HT1080 (cell line): ENCODE measurements around the gene DNAJB13. TPM values are rescaled to one million over a fixed set of nuclear protein-coding genes. Genes with fewer than 3 reads are reported as not detected.
"Not testable (repeated sequence)": the region's sequence is repeated elsewhere in the genome, so short reads cannot be mapped to it uniquely, and the experiment has no call there.

Experiments
- DNase-seq: peaks from one replicate; pipeline ENCODE4 v3.0.0-alpha.2; 2015; ENCODE audit warnings: low read depth
- total RNA-seq: library from RNA; depleted of rRNA; stranded (reverse); fragments of >200 nt; shearing (Covaris generic); gene quantifications from 2 replicates; pipeline ENCODE4 v1.2.3, GENCODE V29; 2014

Gene DNAJB13
- total RNA-seq, 1 experiment from 2014 or later, result 0.13 TPM

GRCh38 chr11:73976451-73977151, 25.8 kb downstream of the DNAJB13 start:
- no peak for DNase-seq

DNA sequence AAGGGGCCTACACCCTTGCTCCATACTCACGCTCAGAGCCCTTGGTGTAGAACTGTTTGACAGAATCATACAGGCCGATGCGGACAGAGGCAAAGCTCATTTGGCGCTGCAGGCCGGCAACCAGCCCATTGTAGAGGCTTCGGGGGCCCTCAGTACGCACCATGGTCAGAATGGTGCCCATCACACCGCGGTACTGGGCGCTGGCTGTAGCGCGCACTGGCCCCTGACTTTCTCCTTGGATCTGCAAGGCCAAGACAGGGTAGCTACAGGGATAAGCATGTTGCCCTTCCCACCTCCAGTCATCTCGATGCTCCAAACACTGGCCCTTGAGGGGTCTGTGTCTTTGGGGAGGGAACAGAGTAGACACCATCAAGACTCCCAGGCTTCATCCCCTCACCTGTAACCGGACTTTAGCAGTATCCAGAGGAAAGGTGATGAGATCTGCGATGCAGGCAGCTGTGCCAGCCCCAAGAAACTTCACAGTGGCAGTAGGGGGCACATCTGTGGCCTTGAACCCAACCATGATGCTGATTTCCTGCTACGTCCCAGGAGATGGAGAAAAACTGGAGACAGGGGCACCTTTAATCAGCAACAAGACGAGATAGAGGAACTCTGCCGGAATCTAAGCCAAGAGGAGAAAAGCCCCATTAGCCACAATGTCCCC, 27.2 kb downstream of the DNAJB13 start:
- DNase-seq, result no peak

DNA sequence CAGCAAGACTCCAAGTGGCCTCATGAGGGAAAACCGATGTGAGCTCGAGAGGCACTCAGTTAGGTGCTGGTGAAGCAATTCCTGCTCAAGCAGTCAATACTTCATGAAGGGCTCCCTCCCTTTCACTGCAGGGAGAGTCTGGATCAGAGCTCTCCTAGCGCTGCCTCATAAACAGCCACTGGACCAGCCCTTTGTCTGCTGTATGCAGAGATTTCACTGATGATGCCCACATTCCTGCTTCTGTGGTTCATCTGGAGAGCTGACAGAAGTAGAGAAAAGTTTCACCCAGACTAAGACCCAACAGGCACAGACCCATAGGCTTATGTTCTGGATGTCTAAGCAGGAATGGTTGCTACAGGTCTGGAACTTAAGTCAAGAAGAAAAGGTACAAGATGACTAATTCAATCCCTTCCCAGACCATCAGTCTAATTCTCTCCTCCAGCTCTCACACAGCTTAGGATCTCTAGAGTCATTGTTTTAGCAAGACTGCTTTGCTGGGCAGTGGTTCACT, 27.8 kb downstream of the DNAJB13 start:
- no peak for DNase-seq

DNA sequence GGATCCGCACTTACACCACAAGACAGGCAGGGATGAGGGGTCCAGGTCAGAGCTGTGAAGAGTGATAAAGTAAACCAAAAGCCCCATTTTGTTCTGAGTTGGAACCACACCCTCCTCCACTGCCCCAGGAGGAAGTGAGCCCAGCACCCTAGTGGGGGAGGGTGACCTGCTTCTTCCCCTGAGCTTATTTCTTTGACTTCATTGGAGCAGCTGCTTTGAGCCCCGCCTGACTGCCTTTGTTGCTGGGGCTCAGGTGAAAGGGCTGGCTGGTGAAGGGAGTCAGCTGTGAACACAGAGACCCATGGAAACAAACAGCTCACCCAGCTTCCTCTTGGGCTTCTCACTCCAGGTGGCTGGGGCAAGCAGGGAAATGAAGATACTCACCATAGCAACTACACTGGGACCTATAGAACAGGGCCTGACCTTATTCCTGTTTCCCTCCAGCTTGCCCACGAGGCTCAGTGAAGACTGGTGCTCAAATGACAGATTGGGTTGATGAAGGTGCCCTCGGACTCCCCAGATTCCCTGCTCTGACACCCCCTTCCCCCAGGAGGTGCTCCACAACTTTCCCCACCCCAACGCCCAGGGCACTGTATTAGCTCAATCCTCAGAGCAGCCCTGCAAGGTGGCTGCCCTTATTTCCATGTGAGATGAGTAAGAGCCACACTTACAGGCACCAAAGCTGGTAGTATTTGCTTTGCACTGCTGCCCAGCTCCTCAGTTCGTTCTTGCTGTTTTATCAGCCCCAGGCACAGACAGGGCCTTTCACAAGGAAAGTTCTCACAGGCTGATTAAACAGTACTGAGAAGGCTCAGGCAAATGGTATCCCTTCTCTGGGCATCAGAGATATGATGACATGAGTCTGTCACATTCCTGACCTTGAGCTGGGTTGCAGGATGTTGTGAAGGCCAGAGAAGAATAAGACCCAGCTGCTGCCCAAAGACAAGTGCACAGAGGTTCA, 29.5 kb downstream of the DNAJB13 start:
- DNase-seq, result peak; percentile 17

GRCh38 chr11:73981051-73981805, 30.4 kb downstream of the DNAJB13 start:
- no peak for DNase-seq

GRCh38 chr11:73982595-73982989, 31.8 kb downstream of the DNAJB13 start, which contains the start of gene UCP2:
Gene UCP2 (minus strand): TSS chr11:73982843. CDS start chr11:73978378, 4,465 bp downstream.
- no peak for DNase-seq

GRCh38 chr11:73982990-73983740, 32.3 kb downstream of the DNAJB13 start:
- DNase-seq, result no peak

DNA sequence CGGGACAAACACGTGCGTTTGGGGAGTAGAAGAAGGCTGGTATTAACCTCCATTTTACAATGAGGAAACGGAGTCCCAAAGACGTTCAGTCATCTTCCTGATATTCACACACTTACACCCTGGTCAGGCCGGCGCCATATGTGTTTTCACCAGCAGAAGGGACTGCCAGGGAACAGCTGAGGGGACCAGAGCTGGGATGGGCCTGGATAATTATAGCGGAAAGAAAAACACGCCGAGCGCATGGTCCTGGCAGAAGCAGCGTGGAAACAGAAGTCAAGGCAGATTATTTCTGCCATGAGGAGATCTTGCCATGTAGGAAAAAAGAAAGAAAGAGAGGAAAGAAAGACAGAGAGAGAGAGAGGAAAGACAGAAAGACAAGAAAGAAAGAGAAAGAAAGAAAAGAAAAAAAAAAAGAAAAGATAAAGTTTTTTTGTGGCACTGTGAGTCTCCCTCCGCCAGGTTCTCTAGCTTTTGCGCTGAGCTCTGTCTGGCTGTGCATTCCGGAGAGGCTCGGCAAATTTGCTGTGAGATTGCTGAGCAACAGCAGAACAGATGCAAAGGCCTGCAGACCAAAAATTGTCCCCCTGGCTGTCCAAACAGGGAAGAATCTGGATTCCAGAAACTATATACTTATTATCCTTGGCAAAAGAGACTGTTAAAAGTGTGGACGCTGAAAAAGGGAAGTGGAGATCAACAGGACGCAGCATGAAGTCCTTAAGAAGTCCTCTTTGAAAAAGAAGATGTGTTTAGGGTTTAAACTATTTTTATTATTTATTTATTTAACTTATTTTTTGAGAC, 33.1 kb downstream of the DNAJB13 start:
- no peak for DNase-seq

- not testable (repeated sequence) for DNase-seq
Measured at GRCh38 chr11:73985661-73986060, 34.8 kb downstream of the DNAJB13 start.

DNA sequence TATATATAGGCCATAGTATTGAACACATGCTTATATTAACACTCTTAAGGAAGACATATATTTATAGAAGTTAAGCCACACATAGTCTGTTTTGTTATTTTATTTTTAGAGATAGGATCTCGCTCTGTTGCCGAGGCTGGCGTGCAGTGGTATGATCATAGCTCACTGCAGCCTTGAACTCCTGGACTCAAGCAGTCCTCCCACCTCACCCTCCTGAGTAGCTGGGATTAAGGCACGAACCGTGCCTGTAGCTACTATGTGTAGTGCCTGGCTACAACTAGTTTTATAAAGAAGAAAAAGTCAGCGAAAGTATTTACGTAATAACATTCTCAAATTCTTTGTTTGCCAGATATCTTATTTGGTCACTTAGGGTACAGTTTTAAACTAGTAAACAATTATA, 37.4 kb downstream of the DNAJB13 start:
- no peak for DNase-seq

DNA sequence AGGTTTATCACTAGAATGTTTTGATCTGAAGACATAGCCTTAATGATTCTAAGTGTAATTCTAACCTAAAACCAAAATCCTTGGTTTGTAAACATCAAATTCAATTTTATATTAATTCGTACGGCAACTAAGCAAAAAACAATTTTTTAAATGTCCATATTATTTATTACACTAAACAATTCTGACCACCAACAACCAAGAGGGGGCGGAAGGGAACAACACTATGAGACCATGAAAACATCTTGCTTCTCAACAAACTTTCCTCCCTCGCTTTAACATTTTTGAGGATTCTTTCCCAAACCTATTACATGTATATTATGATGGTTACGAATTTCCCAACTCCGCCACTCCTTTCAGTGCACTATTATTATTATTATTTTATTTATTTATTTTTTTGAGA, 38.3 kb downstream of the DNAJB13 start:
- DNase-seq, result no peak

DNA sequence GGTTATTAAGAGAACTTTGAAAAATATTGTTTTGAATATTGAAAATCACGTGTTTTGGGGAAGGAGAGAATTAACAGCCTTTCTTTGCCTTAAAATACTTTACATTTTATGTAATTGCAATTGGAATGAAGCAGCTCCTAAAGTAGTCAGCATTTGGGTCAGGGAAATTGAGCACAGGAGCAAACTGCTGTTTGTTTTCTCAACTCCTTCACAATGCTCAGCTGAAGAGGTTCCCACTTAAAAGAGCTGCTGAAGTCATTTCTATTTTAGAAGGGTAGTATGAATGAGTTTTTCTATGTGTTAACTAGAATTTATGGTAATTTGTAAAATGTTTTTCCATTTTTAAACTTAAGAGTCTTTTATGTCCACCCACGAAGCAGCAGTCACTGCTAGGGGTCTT, 39.9 kb downstream of the DNAJB13 start:
- DNase-seq, result no peak

DNA sequence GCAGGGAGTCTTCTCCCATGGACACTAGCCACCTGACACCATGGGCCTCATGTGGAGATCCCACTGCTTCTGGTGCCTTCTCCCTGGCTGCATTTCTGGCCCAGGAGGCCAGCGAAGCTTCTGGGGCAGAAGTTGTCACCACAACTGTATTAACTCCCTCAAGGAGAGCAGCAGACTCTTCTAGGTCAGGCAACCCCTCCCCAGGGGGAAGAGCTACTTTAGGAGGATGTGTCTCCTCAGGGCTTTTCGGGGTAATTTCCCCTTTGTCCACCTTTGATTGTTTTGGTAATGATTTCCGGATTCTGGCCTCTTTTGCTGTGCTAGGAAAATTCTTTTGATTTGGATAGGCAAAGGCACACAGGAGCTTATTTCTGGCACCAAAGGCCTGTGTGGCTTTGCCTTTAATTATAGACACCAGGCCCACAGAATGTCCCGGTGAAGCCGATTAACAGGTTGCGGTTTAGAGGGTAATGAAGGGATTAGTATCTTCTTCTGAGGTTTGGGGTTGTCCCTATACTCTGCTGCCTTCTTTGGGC, 40.7 kb downstream of the DNAJB13 start:
- no peak for DNase-seq

DNA sequence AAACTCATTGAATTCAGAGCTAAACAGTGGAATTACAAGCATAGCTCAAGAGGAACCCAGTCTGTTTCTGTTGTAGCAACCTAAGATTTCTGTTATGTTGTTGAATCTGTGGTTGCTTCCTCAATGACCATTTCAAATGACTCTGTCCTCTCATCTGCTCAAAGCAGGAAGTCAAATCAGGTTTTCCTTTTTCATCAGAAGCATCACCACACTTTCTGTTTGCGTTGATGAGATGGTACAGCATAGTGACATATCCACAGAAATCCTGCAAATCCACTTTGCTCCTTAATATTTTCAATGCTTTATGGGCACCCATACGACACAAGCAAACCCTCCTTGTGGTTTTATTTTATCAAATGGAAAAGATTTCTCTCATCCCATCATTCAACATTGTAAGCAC, 44.4 kb downstream of the DNAJB13 start:
- peak; percentile 53 for DNase-seq

DNA sequence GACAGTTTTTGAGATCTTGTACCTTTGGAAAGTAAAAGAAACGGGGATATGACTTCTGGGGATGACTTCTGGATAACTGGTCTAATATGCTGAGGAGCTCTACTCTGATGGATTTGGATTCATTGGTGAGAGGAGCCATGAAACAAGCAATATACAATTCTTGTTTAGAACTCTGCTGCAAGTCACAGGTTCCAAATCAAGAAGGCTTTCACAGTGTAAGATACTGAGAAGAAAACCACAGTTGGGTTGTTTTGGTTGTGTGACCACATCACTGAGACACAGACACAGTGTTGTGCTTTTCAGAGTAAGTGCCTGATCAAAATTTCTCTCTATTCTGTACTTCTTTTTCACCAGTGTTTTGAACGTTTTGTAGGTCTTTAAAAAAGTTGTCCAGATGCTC, 44.9 kb downstream of the DNAJB13 start:
- no peak for DNase-seq

DNA sequence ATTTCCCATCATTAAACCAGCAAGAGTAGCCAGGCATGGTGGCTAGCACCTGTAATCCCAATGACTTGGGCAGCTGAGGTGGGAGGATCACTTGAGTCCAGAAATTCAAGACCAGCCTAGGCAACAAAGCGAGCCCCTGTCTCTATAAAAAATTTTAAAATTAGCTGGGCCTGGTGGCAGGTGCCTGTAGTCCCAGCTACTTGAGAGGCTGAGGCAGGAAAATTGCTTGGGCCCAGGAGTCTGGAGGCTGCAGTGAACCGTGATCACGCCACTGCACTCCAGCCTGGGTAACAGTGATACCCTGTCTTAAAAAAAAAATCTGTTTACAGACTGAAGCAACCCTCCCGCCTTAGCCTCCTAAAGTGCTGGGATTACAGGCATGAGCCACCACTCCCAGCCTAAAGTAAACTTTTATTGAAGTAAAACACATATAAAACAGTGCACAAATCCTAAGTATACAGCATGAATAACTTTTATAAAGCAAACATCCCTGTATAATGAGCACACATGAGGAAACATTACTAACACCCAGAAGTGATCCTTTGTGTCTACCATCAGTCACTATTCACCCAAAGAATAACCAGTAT, 45.4 kb downstream of the DNAJB13 start:
- no peak for DNase-seq

GRCh38 chr11:73997120-73997770, 46.4 kb downstream of the DNAJB13 start:
- no peak for DNase-seq
